ENCODE measurements around the gene HBG2. TPM values are rescaled to one million over a fixed set of nuclear protein-coding genes. Genes with fewer than 3 reads are reported as not detected.

The HBG2 gene
- 464 TPM for total RNA-seq

DNA sequence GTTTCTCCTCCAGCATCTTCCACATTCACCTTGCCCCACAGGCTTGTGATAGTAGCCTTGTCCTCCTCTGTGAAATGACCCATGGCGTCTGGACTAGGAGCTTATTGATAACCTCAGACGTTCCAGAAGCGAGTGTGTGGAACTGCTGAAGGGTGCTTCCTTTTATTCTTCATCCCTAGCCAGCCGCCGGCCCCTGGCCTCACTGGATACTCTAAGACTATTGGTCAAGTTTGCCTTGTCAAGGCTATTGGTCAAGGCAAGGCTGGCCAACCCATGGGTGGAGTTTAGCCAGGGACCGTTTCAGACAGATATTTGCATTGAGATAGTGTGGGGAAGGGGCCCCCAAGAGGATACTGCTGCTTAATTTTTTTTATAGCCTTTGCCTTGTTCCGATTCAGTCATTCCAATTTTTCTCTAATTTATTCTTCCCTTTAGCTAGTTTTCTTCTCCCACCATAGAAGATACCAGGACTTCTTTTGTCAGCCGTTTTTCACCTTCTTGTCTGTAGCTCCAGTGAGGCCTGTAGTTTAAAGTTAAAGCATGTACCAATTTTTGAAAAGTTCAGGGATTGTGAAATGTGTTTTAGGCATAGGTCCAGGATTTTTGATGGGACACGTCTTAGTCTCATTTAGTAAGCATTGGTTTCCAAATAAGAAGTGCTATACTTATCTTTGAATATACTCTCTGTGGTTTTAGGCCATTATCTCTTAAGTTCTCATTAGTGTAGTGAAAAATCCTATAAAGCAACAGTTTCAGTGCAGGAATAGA lies at the start of gene HBG2:
TSS of gene HBG2 (minus strand) at position 136 of the 768 bp plus-strand sequence. CDS start at position 83, 53 bp downstream.

DNA sequence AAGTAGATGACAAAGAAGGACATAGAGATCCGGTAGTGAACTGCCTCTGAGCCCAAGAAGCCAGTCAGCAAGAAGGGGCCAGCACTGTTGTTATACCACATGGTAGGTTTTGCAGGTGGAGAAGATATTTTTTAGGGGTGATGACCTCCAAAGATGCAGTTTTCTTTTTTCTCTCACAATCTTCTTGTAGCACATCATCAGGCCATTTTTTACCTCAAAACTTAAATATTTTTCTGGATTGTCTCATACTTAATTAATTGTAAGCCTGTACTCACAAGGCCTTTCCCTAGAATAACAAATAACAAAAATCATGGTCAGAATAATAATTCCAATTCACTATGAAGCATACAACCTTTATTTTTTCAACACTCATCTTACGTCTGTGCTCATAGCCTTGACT lies 47.3 kb upstream of the HBG2 start, which contains the start of gene OR51B4:
TSS of gene OR51B4 (minus strand) at position 101 of the 400 bp plus-strand sequence. CDS start at position 101, 0 bp downstream.

DNA sequence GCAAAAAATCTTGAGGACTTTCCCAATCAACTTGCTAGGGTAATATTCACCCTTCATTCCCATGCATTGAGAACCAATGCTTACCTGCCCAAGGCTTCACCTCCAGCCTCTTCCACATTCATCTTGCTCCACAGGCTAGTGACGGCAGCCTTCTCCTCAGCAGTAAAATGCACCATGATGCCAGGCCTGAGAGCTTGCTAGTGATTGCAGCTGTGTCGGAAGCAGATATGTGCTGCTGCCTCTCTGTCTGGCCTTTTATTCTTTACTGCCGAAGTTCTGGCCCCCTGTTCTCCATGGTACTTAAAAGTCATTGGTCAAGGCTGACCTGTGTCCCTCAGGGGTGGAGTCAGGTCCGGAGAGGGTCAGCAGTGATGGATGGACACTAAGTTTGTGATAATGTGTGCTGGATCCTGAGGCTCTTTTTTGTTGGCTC lies 15.2 kb upstream of the HBG2 start, which contains the start of gene HBE1:
TSS of gene HBE1 (minus strand) at position 231 of the 433 bp plus-strand sequence. CDS start at position 176, 55 bp downstream.

DNA sequence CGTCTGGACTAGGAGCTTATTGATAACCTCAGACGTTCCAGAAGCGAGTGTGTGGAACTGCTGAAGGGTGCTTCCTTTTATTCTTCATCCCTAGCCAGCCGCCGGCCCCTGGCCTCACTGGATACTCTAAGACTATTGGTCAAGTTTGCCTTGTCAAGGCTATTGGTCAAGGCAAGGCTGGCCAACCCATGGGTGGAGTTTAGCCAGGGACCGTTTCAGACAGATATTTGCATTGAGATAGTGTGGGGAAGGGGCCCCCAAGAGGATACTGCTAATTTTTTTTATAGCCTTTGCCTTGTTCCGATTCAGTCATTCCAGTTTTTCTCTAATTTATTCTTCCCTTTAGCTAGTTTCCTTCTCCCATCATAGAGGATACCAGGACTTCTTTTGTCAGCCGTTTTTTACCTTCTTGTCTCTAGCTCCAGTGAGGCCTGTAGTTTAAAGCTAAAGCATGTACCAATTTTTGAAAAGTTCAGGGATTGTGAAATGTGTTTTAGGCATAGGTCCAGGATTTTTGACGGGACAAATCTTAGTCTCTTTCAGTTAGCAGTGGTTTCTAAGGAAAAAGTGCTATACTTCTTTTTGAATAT lies 4.7 kb downstream of the HBG2 start, which contains the start of gene HBG1:
TSS of gene HBG1 (minus strand) at position 51 of the 590 bp plus-strand sequence. CDS start 53 bp downstream, outside the sequence.

DNA sequence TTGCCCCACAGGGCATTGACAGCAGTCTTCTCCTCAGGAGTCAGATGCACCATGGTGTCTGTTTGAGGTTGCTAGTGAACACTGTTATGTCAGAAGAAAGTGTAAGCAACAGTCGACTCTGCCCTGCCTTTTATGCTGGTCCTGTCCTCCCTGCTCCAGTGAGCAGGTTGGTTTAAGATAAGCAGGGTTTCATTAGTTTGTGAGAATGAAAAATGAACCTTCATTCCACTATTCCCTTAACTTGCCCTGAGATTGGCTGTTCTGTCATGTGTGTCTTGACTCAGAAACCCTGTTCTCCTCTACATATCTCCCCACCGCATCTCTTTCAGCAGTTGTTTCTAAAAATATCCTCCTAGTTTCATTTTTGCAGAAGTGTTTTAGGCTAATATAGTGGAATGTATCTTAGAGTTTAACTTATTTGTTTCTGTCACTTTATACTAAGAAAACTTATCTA lies 20.2 kb downstream of the HBG2 start, which contains the start of gene HBD:
TSS of gene HBD (minus strand) at position 103 of the 454 bp plus-strand sequence. CDS start at position 53, 50 bp downstream.

DNA sequence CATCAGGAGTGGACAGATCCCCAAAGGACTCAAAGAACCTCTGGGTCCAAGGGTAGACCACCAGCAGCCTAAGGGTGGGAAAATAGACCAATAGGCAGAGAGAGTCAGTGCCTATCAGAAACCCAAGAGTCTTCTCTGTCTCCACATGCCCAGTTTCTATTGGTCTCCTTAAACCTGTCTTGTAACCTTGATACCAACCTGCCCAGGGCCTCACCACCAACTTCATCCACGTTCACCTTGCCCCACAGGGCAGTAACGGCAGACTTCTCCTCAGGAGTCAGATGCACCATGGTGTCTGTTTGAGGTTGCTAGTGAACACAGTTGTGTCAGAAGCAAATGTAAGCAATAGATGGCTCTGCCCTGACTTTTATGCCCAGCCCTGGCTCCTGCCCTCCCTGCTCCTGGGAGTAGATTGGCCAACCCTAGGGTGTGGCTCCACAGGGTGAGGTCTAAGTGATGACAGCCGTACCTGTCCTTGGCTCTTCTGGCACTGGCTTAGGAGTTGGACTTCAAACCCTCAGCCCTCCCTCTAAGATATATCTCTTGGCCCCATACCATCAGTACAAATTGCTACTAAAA lies 27.8 kb downstream of the HBG2 start, which contains the start of gene HBB:
TSS of gene HBB (minus strand) at position 340 of the 579 bp plus-strand sequence. CDS start at position 290, 50 bp downstream.

Other genes starting within 250 kb of the HBG2 start
- not detected for gene OR52J3, start 208.3 kb downstream of the HBG2 start, total RNA-seq
- gene OR52E2, start 195.2 kb downstream of the HBG2 start, total RNA-seq: not detected
- not detected for gene OR52E1, start 185.2 kb downstream of the HBG2 start, total RNA-seq
- gene OR52A5, start 116.4 kb downstream of the HBG2 start, total RNA-seq: not detected
- gene OR52A1, start 100.0 kb downstream of the HBG2 start, total RNA-seq: not detected
- not detected for gene OR51V1, start 54.1 kb downstream of the HBG2 start, total RNA-seq
- gene HBB, start 27.7 kb downstream of the HBG2 start, total RNA-seq: 141 TPM
- gene HBD, start 20.3 kb downstream of the HBG2 start, total RNA-seq: not detected
- 0.63 TPM for gene HBG1, start 4.9 kb downstream of the HBG2 start, total RNA-seq
- gene HBE1, start 15.2 kb upstream of the HBG2 start, total RNA-seq: 3.8 TPM
- gene OR51B4, start 47.2 kb upstream of the HBG2 start, total RNA-seq: 0.94 TPM
- gene OR51B2, start 69.5 kb upstream of the HBG2 start, total RNA-seq: 2.2 TPM
- gene OR51B5, start 88.7 kb upstream of the HBG2 start, total RNA-seq: 3.1 TPM
- not detected for gene OR51B6, start 96.7 kb upstream of the HBG2 start, total RNA-seq
- not detected for gene OR51M1, start 129.0 kb upstream of the HBG2 start, total RNA-seq
- gene OR51Q1, start 167.3 kb upstream of the HBG2 start, total RNA-seq: not detected
- 2.5 TPM for gene OR51I1, start 186.7 kb upstream of the HBG2 start, total RNA-seq
- not detected for gene OR51I2, start 194.5 kb upstream of the HBG2 start, total RNA-seq
- not detected for gene OR52D1, start 233.9 kb upstream of the HBG2 start, total RNA-seq